ENCODE measurements around the gene THG1L. TPM values are rescaled to one million over a fixed set of nuclear protein-coding genes. Genes with fewer than 3 reads are reported as not detected.
A peak's percentile ranks its signal among the peaks of the same experiment; 100 is the strongest.

Gene THG1L
- total and polyA plus RNA-seq, 2 donors (not counting 1 experiment from before 2014, with no cell fraction given) = 5.1 to 14.6 TPM

GRCh38 chr5:157713830-157714595, 17.2 kb upstream of the THG1L start:
- Mint-ChIP-seq H3K9me3 (ENCODE audit: insufficient read depth) (no peaks in the 10 kb centered on the region), H3K27me3 (no peaks in the 10 kb centered on the region), H3K27ac (peak overlapping the region; percentile 23), H3K4me1 (peaks cover 15% of the 10 kb centered on the region), H3K4me3 (no peak overlapping the region)
- Histone ChIP-seq H3K79me2 (ENCODE audit: control insufficient read depth, insufficient read depth, low read length) (peaks cover 16% of the 10 kb centered on the region), H3K4me3 (ENCODE audit: control extremely low read depth in 1 of 5, extremely low read depth in 1 of 5, insufficient read depth in 1 of 5, low read depth in 2 of 5, low read length in 4 of 5) (no peak overlapping the region), H3K9ac (ENCODE audit: low read length) (no peak overlapping the region), H3K27ac (ENCODE audit: low read length in 2 of 2) (no peak overlapping the region), H3K4me1 (ENCODE audit: control insufficient read depth in 2 of 2, insufficient read depth in 2 of 2, low read length in 2 of 2) (peaks cover 19% of the 10 kb centered on the region in 2 donors), H2AFZ (ENCODE audit: insufficient read depth, low read depth, low read length, poor library complexity, severe bottlenecking) (no peak overlapping the region), H3K27me3 (replicated peaks in 1 of 4; ENCODE audit: control extremely low read depth in 1 of 4, control insufficient read depth in 3 of 4, insufficient read depth in 4 of 4, low read length in 3 of 4) (no peaks in the 10 kb centered on the region), H3K4me2 (replicated peaks; ENCODE audit: low read depth, low read length, poor library complexity, severe bottlenecking) (no peak overlapping the region), H4K20me1 (ENCODE audit: control insufficient read depth, insufficient read depth, low read length, poor library complexity, severe bottlenecking) (no peaks in the 10 kb centered on the region), H3K36me3 (replicated peaks in 1 of 2; ENCODE audit: control extremely low read depth in 1 of 2, control insufficient read depth in 1 of 2, extremely low read depth in 1 of 2, insufficient read depth in 2 of 2, low read length in 1 of 2) (no peaks in the 10 kb centered on the region), H3K9me3 (ENCODE audit: control extremely low read depth in 1 of 3, control insufficient read depth in 2 of 3, insufficient read depth in 1 of 3, low read length in 2 of 3) (no peaks in the 10 kb centered on the region)
- TF ChIP-seq EZH2 (IDR thresholded peaks at IDR 0.05; ENCODE audit: borderline replicate concordance, insufficient read depth, low read depth, low read length, poor library complexity, severe bottlenecking) (no peak), CTCF (IDR thresholded peaks at IDR 0.05) (no peak)
- ATAC-seq (ENCODE audit: low read depth) = no peak
- CTCF ChIA-PET = no interaction called here
- POLR2A ChIA-PET = no interaction called here
- no CpG with 5 or more reads among the region's 4 CpGs for WGBS (ENCODE audit: insufficient coverage)
- intact Hi-C loops (cut with micrococcal nuclease) = no loop called here
- DNase-seq = no peak

- Histone ChIP-seq H3K36me3 (replicated peaks in 1 of 2; ENCODE audit: control extremely low read depth in 1 of 2, control insufficient read depth in 1 of 2, extremely low read depth in 1 of 2, insufficient read depth in 2 of 2, low read length in 1 of 2) (no peaks in the 10 kb centered on the region), H3K9ac (ENCODE audit: low read length) (no peak overlapping the region), H3K27ac (ENCODE audit: low read length in 2 of 2) (no peak overlapping the region), H2AFZ (ENCODE audit: insufficient read depth, low read depth, low read length, poor library complexity, severe bottlenecking) (no peak overlapping the region), H3K9me3 (ENCODE audit: control extremely low read depth in 1 of 3, control insufficient read depth in 2 of 3, insufficient read depth in 1 of 3, low read length in 2 of 3) (no peaks in the 10 kb centered on the region), H3K27me3 (replicated peaks in 1 of 4; ENCODE audit: control extremely low read depth in 1 of 4, control insufficient read depth in 3 of 4, insufficient read depth in 4 of 4, low read length in 3 of 4) (no peaks in the 10 kb centered on the region), H3K4me1 (ENCODE audit: control insufficient read depth in 2 of 2, insufficient read depth in 2 of 2, low read length in 2 of 2) (peaks cover 19 to 20% of the 10 kb centered on the region in 2 donors), H3K79me2 (ENCODE audit: control insufficient read depth, insufficient read depth, low read length) (peaks cover 21% of the 10 kb centered on the region), H3K4me3 (ENCODE audit: control extremely low read depth in 1 of 5, extremely low read depth in 1 of 5, insufficient read depth in 1 of 5, low read depth in 2 of 5, low read length in 4 of 5) (no peak overlapping the region), H3K4me2 (replicated peaks; ENCODE audit: low read depth, low read length, poor library complexity, severe bottlenecking) (no peak overlapping the region), H4K20me1 (ENCODE audit: control insufficient read depth, insufficient read depth, low read length, poor library complexity, severe bottlenecking) (no peaks in the 10 kb centered on the region)
- Mint-ChIP-seq H3K4me1 (peaks cover 15% of the 10 kb centered on the region), H3K27me3 (no peaks in the 10 kb centered on the region), H3K27ac (no peak overlapping the region), H3K4me3 (no peak overlapping the region), H3K9me3 (ENCODE audit: insufficient read depth) (no peaks in the 10 kb centered on the region)
- CTCF ChIA-PET = no interaction called here
- POLR2A ChIA-PET = no interaction called here
- no peak for ATAC-seq (ENCODE audit: low read depth)
- TF ChIP-seq CTCF (IDR thresholded peaks at IDR 0.05) (no peak), EZH2 (IDR thresholded peaks at IDR 0.05; ENCODE audit: borderline replicate concordance, insufficient read depth, low read depth, low read length, poor library complexity, severe bottlenecking) (no peak)
- DNase-seq = no peak
- intact Hi-C loops (cut with micrococcal nuclease) = no loop called here
These were observed 16.7 kb upstream of the THG1L start for GRCh38 chr5:157714596-157714864.

Data from B cell (primary cell).